T-helper 9 cell (primary cell): ENCODE measurements around the gene DNAH8.

ENCODE experiments used
- DNase-seq: peaks from one replicate; pipeline ENCODE4 v3.0.0-alpha.2; 2020

Gene DNAH8

GRCh38 chr6:39029156-39030011 lies 314.3 kb downstream of the DNAH8 start:
- peak; percentile 21 for DNase-seq

- no peak for DNase-seq
Observed at GRCh38 chr6:39035681-39036080, 320.6 kb downstream of the DNAH8 start.

GRCh38 chr6:39037082-39037508 lies 322.0 kb downstream of the DNAH8 start:
- DNase-seq = no peak

GRCh38 chr6:39037707-39038106 lies 322.6 kb downstream of the DNAH8 start:
- no peak for DNase-seq

GRCh38 chr6:39040080-39040673 lies 325.1 kb downstream of the DNAH8 start:
- no peak for DNase-seq

GRCh38 chr6:39041072-39041471 lies 326.0 kb downstream of the DNAH8 start:
- no peak for DNase-seq

GRCh38 chr6:39043776-39044175 lies 328.7 kb downstream of the DNAH8 start:
- no peak for DNase-seq

- no peak for DNase-seq
Observed at GRCh38 chr6:39044181-39044580, 329.1 kb downstream of the DNAH8 start.

GRCh38 chr6:39047434-39048327 lies 332.6 kb downstream of the DNAH8 start:
- DNase-seq = no peak

GRCh38 chr6:39048481-39049399 lies 333.6 kb downstream of the DNAH8 start, which contains the start of gene GLP1R:
TSS of gene GLP1R (plus strand) at chr6:39048781. CDS start at chr6:39048841, 60 bp downstream.
- DNase-seq = no peak

- DNase-seq = no peak
Observed at GRCh38 chr6:39049575-39050283, 334.6 kb downstream of the DNAH8 start.

GRCh38 chr6:39050453-39051112 lies 335.5 kb downstream of the DNAH8 start:
- no peak for DNase-seq

GRCh38 chr6:39051399-39052122 lies 336.4 kb downstream of the DNAH8 start:
- no peak for DNase-seq

- DNase-seq = no peak
Observed at GRCh38 chr6:39053016-39053624, 338.0 kb downstream of the DNAH8 start.

GRCh38 chr6:39053854-39054576 lies 338.9 kb downstream of the DNAH8 start:
- DNase-seq = no peak

GRCh38 chr6:39054577-39055142 lies 339.5 kb downstream of the DNAH8 start:
- no peak for DNase-seq

- no peak for DNase-seq
Observed at GRCh38 chr6:39055661-39056060, 340.6 kb downstream of the DNAH8 start.

GRCh38 chr6:39056191-39056590 lies 341.1 kb downstream of the DNAH8 start:
- DNase-seq = no peak

- no peak for DNase-seq
Observed at GRCh38 chr6:39056681-39057080, 341.6 kb downstream of the DNAH8 start.
